ENCODE measurements around the gene MARCHF9.

Gene MARCHF9

GRCh38 chr12:57740656-57741412, 14.1 kb upstream of the MARCHF9 start:
- TF ChIP-seq CTCF (IDR thresholded peaks at IDR 0.05): no peak
- Mint-ChIP-seq H3K27ac (no peak overlapping the region), H3K9me3 (peaks cover 8% of the 10 kb centered on the region), H3K4me3 (no peak overlapping the region), H3K27me3 (ENCODE audit: low read depth, poor library complexity) (peaks cover 87% of the 10 kb centered on the region), H3K36me3 (ENCODE audit: low read depth) (peaks cover 3% of the 10 kb centered on the region), H3K4me1 (peaks cover 33% of the 10 kb centered on the region)
- no peak for DNase-seq

GRCh38 chr12:57741413-57741789, 13.5 kb upstream of the MARCHF9 start:
- TF ChIP-seq CTCF (IDR thresholded peaks at IDR 0.05): no peak
- no peak for DNase-seq
- peaks cover 36% of the 10 kb centered on the region for H3K4me1 Mint-ChIP-seq
- H3K27ac Mint-ChIP-seq: no peak overlapping the region
- peaks cover 9% of the 10 kb centered on the region for H3K36me3 Mint-ChIP-seq (ENCODE audit: low read depth)
- peaks cover 82% of the 10 kb centered on the region for H3K27me3 Mint-ChIP-seq (ENCODE audit: low read depth, poor library complexity)
- peaks cover 6% of the 10 kb centered on the region for H3K9me3 Mint-ChIP-seq
- no peak overlapping the region for H3K4me3 Mint-ChIP-seq

- Mint-ChIP-seq H3K9me3 (no peaks in the 10 kb centered on the region), H3K4me1 (peaks cover 31% of the 10 kb centered on the region), H3K36me3 (ENCODE audit: low read depth) (peaks cover 16% of the 10 kb centered on the region), H3K27ac (no peak overlapping the region), H3K27me3 (ENCODE audit: low read depth, poor library complexity) (peaks cover 75% of the 10 kb centered on the region), H3K4me3 (no peak overlapping the region)
- no peak for TF ChIP-seq CTCF (IDR thresholded peaks at IDR 0.05)
- DNase-seq: no peak
These were observed 12.8 kb upstream of the MARCHF9 start for GRCh38 chr12:57741844-57742738.

- no peak for DNase-seq
- Mint-ChIP-seq H3K4me1 (peaks cover 31% of the 10 kb centered on the region), H3K4me3 (peak overlapping the region; percentile 95), H3K27me3 (ENCODE audit: low read depth, poor library complexity) (peaks cover 60% of the 10 kb centered on the region), H3K27ac (no peak overlapping the region), H3K36me3 (ENCODE audit: low read depth) (peaks cover 33% of the 10 kb centered on the region), H3K9me3 (no peaks in the 10 kb centered on the region)
- no peak for TF ChIP-seq CTCF (IDR thresholded peaks at IDR 0.05)
These were observed 11.1 kb upstream of the MARCHF9 start for GRCh38 chr12:57743769-57744168.

- Mint-ChIP-seq H3K4me3 (peak overlapping the region; percentile 95), H3K9me3 (no peaks in the 10 kb centered on the region), H3K36me3 (ENCODE audit: low read depth) (peaks cover 38% of the 10 kb centered on the region), H3K4me1 (peaks cover 26% of the 10 kb centered on the region), H3K27ac (peak overlapping the region; percentile 98), H3K27me3 (ENCODE audit: low read depth, poor library complexity) (peaks cover 55% of the 10 kb centered on the region)
- TF ChIP-seq CTCF (IDR thresholded peaks at IDR 0.05): no peak
- DNase-seq: peak; percentile 72
These were observed 10.6 kb upstream of the MARCHF9 start for GRCh38 chr12:57744194-57744776.

Measured in nephron progenitor cell (in vitro differentiated cells).